Uterus (tissue), 2 donors: ENCODE results near the gene LTBP2.

ENCODE experiments used
- POLR2A ChIP-seq, 2 donors: fragments of 450-650 bp; IDR thresholded peaks; one replicate each; pipeline ENCODE4 v1.6.1; 2016; ENCODE audit warnings: antibody characterized with exemption in 2 of 2, mild to moderate bottlenecking in 1 of 2, moderate library complexity in 1 of 2
- TF ChIP-seq, protein P1 (sequence below), 4 experiments: fragments of 200-600 bp in 2 of 4; fragments of 450-650 bp in 2 of 4; sonication (generic) in 2 of 4; IDR thresholded peaks; one replicate each; pipeline ENCODE4 v1.5.1; 2016 to 2019; ENCODE audit warnings: antibody characterized with exemption in 4 of 4, mild to moderate bottlenecking in 2 of 4, moderate library complexity in 1 of 4

GRCh38 chr14:74510959-74511409 is 101.1 kb downstream of the LTBP2 start:
- TF ChIP-seq, protein P1, sequence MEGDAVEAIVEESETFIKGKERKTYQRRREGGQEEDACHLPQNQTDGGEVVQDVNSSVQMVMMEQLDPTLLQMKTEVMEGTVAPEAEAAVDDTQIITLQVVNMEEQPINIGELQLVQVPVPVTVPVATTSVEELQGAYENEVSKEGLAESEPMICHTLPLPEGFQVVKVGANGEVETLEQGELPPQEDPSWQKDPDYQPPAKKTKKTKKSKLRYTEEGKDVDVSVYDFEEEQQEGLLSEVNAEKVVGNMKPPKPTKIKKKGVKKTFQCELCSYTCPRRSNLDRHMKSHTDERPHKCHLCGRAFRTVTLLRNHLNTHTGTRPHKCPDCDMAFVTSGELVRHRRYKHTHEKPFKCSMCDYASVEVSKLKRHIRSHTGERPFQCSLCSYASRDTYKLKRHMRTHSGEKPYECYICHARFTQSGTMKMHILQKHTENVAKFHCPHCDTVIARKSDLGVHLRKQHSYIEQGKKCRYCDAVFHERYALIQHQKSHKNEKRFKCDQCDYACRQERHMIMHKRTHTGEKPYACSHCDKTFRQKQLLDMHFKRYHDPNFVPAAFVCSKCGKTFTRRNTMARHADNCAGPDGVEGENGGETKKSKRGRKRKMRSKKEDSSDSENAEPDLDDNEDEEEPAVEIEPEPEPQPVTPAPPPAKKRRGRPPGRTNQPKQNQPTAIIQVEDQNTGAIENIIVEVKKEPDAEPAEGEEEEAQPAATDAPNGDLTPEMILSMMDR (IDR thresholded peaks at IDR 0.05): no peak
- no peak for TF ChIP-seq POLR2A (IDR thresholded peaks at IDR 0.05)
